ENCODE results near the gene RAB44. TPM values are rescaled to one million over a fixed set of nuclear protein-coding genes. Genes with fewer than 3 reads are reported as not detected.

The RAB44 gene
- total and polyA plus RNA-seq, 2 donors (not counting 1 experiment from before 2014, with no cell fraction given) = 0.15 to 0.16 TPM

- Histone ChIP-seq H3K4me2 (replicated peaks; ENCODE audit: low read depth, low read length, poor library complexity, severe bottlenecking) (peak overlapping the region; percentile 61), H3K27me3 (replicated peaks in 1 of 4; ENCODE audit: control extremely low read depth in 1 of 4, control insufficient read depth in 3 of 4, insufficient read depth in 4 of 4, low read length in 3 of 4) (no peaks in the 10 kb centered on the region), H3K36me3 (replicated peaks in 1 of 2; ENCODE audit: control extremely low read depth in 1 of 2, control insufficient read depth in 1 of 2, extremely low read depth in 1 of 2, insufficient read depth in 2 of 2, low read length in 1 of 2) (peaks cover 0 to 4% of the 10 kb centered on the region in 2 experiments), H3K4me1 (ENCODE audit: control insufficient read depth in 2 of 2, insufficient read depth in 2 of 2, low read length in 2 of 2) (peaks cover 31 to 54% of the 10 kb centered on the region in 2 donors), H3K4me3 (ENCODE audit: control extremely low read depth in 1 of 5, extremely low read depth in 1 of 5, insufficient read depth in 1 of 5, low read depth in 2 of 5, low read length in 4 of 5) (peak overlapping the region in 4 of 5 experiments; percentile 2 to 44 (median 22)), H3K27ac (ENCODE audit: low read length in 2 of 2) (no peak overlapping the region), H4K20me1 (ENCODE audit: control insufficient read depth, insufficient read depth, low read length, poor library complexity, severe bottlenecking) (no peaks in the 10 kb centered on the region), H3K9me3 (ENCODE audit: control extremely low read depth in 1 of 3, control insufficient read depth in 2 of 3, insufficient read depth in 1 of 3, low read length in 2 of 3) (peaks cover 0 to 2% (median 0%) of the 10 kb centered on the region in 3 donors), H2AFZ (ENCODE audit: insufficient read depth, low read depth, low read length, poor library complexity, severe bottlenecking) (peak overlapping the region; percentile 63), H3K79me2 (ENCODE audit: control insufficient read depth, insufficient read depth, low read length) (no peaks in the 10 kb centered on the region), H3K9ac (ENCODE audit: low read length) (peak overlapping the region; percentile 19)
- peak; percentile 86 for ATAC-seq (ENCODE audit: low read depth)
- ChIA-PET POLR2A (interaction anchor here (1.0 to 1.5 kb wide), 2 partner anchors 13 to 17 kb away, joined by 4 to 7 read pairs; no protein-coding TSS in a partner anchor), CTCF (interaction anchor here (0.6 to 3.2 kb wide), 11 partner anchors 10 to 120 kb away, joined by 3 to 27 read pairs (median 6); no protein-coding TSS in a partner anchor)
- no peak for TF ChIP-seq EZH2 (IDR thresholded peaks at IDR 0.05; ENCODE audit: borderline replicate concordance, insufficient read depth, low read depth, low read length, poor library complexity, severe bottlenecking)
- peak; percentile 49 for TF ChIP-seq CTCF (IDR thresholded peaks at IDR 0.05)
- no peaks in the 10 kb centered on the region for H3K27me3 Mint-ChIP-seq
- peak overlapping the region; percentile 80 for H3K27ac Mint-ChIP-seq
- WGBS (ENCODE audit: insufficient coverage) = 35% methylated on average over 19 of the region's 24 CpGs
- H3K4me3 Mint-ChIP-seq = peak overlapping the region; percentile 75
- DNase-seq = peak; percentile 74
- intact Hi-C loops (cut with micrococcal nuclease) = loop anchor here (2.0 to 5.0 kb wide), 2 partner anchors 17 to 113 kb away; no protein-coding TSS in a partner anchor
- peaks cover 42% of the 10 kb centered on the region for H3K4me1 Mint-ChIP-seq
- H3K9me3 Mint-ChIP-seq (ENCODE audit: insufficient read depth) = no peaks in the 10 kb centered on the region
Observed at GRCh38 chr6:36735110-36736071, 37.8 kb downstream of the RAB44 start.
